Erythroblast (primary cell): ENCODE data around the gene FXYD5.

Source experiments
- DNase-seq, 2 experiments: peaks; one replicate each; lab custom pipeline; 2025; lab: John Stamatoyannopoulos, UW
- GATA1 ChIP-seq: IDR thresholded peaks from 2 replicates; pipeline ENCODE4 v1.6.1; 2011; ENCODE audit warnings: low read depth, mild to moderate bottlenecking, control low read depth, low read length, moderate library complexity
- POLR2A ChIP-seq: IDR thresholded peaks from 2 replicates; pipeline ENCODE4 v1.6.1; 2011; ENCODE audit warnings: mild to moderate bottlenecking, low read length

Gene FXYD5

GRCh38 chr19:35205733-35206323, 51.3 kb downstream of the FXYD5 start:
- TF ChIP-seq POLR2A (no peak), GATA1 (no peak)
- no peak for DNase-seq

DNA sequence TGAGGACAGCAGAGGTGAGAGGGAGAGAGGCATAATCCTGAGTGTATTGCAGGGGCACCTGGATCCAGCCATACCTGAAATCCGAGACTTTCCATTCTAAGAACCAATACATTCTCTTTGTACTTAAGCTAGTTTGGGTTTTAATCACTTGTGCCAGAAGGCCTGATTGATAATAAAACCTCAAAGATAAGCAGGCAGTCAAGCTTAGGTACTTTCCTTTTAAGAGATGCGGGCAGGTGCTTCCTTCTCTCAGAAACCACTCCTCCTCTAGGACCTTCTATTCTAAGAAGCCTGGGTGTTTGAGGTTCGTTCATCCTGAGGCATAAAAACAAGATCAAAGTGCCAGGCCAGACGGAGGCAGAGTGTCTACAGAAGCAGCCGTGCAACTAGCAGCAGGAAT, 51.8 kb downstream of the FXYD5 start:
- no peak for DNase-seq
- no peak for TF ChIP-seq POLR2A

GRCh38 chr19:35206855-35207254, 52.3 kb downstream of the FXYD5 start:
- TF ChIP-seq POLR2A (no peak), GATA1 (no peak)
- no peak for DNase-seq

DNA sequence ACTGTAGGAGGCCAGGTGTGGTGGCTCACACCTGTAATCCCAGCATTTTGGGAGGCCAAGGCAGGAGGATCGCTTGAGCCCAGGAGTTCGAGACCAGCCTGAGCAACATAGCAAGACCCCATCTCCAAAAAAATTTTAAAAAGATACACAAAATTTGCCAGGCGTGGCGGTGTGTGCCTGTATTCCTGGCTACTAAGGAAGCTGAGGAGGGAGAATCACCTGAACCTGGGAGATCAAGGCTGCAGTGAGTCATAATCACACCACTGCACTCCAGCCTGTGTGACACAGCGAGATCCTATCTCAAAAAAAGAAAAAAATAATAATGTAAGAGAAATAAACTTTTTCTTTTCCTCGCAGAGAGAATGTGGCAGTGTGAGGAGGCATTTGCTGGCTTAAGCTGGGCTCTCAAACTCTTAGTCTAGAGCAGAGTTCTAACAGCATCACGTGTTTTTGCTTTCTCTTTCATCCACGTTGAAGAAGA, 52.9 kb downstream of the FXYD5 start:
- TF ChIP-seq POLR2A (no peak), GATA1 (no peak)
- DNase-seq, result no peak

DNA sequence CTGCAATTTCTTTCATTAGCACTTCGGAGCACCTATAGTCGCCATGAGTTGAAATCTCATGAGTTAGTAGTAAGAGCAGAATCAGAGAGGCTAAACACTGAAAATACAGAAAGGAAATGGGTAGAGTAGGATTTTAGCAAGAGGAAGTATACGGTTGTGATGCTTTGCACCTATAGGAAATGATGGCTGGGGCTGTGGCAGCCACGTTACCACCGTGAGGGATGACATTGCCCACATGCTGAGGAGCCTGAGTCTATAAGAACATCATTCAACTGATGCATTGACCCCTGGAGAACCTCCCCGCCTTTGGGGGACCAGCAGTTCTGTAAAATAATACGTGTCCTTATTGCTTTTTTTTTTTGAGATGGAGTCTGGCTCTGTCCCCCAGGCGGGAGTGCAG, 53.6 kb downstream of the FXYD5 start:
- TF ChIP-seq GATA1, result no peak
- no peak for TF ChIP-seq POLR2A
- DNase-seq, result no peak

DNA sequence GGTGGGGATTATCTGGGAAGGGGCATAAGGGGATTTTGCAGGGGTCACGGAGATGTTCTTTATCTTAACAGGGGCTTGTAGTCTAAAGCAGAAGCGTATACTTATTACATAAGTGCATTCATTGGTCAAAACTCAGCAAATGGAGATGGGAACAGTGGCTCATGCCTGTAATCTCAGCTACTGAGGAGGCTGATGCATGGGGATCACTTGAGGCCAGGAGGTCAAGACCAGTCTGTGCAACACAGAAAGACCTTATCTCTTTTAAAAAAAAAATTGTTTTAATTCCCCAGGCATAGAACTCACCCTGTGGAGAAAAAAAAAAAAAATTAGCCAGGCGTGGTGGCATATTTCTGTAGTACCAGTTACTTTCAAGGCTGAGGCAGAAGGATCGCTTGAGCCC, 55.1 kb downstream of the FXYD5 start:
- no peak for TF ChIP-seq GATA1
- no peak for TF ChIP-seq POLR2A
- no peak for DNase-seq

- DNase-seq, result no peak
- TF ChIP-seq GATA1 (no peak), POLR2A (no peak)
These were observed 57.2 kb downstream of the FXYD5 start for GRCh38 chr19:35211545-35212230.

GRCh38 chr19:35212241-35212640, 57.7 kb downstream of the FXYD5 start:
- no peak for DNase-seq
- TF ChIP-seq GATA1 (no peak), POLR2A (no peak)

DNA sequence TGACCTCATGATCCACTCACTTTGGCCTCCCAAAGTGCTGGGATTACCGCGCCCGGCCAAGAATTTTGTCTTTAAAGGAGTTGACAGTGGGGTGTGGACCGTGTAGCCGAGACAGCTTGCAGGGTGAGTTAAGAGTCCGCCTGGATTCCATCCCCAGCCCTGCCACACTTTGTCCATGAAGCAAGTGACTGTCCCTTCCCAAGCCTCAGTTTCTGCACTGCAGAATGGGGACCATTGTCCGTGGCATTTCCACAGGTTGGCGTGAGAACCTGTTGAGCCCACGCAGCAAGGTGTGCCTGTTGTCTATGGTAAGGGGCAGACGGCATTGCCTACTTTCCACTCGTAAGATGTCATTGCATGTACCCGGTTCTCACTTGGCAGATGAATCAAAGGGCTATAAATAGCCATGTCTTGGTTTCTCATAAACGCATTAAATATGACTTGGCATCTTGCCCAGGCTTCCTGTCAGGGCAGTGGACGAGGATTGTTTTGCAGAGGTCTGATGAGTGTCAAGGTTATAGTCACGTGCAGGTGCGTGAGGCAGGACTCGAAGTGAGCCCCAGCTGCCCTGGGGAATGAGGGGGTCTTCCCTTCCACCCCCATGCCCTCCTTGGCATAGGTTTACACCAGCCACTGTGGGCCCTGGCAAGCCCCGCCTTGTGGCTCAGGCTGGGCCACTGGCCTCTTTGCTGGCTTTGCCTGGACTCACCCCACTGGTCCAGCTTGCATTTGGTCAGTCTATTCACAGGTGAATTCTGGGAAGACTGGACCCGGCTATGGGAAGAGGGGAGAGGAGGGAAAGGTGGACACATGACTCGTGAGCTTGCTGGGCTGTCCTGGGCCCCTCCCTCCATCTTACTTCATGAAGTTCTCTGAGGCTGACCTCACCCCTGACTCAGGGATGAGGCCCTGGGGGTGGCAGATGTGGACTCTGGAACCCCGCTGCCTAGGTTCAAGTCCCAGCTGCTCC, 59.4 kb downstream of the FXYD5 start:
- TF ChIP-seq POLR2A (no peak), GATA1 (no peak)
- DNase-seq, result no peak

- TF ChIP-seq POLR2A (no peak), GATA1 (no peak)
- DNase-seq, result no peak
These were observed 60.4 kb downstream of the FXYD5 start for GRCh38 chr19:35214766-35215422.

DNA sequence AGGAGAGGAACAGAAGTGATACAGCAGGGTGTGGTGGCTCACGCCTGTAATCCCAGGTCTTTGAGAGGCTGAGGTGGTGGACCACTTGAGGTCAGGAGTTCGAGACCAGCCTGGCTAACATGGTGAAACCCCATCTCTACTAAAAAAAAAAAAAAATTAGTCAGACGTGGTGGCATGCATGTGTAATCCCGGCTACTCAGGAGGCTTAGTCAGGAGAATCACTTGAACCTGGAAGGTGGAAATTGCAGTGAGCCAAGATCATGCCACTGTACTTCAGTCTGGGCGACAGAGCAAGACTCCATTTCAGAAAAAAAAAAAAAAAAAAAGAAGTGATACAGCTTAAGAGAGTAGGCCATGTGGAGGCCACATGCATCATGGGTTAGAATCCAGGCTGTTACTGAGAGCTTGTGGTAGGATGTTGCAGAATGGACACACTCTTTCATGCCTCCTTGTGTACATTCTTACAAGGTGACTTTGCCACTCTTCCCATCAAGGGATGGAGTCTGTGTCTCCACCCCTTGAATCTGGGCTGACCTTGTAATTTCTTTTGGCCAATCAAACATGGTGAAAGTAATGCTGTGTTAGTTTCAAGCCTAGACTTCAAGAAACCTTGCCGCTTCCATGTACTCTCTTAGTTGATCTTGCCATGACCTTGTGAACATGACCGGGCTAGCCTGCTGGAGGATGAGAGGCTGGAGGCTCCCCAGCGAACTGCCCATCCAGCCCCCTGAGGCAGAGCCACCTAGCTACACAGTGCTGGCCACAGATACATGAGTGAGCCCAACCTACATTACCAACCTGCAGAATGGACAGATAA, 61.7 kb downstream of the FXYD5 start:
- no peak for DNase-seq
- TF ChIP-seq POLR2A, result no peak
- TF ChIP-seq GATA1, result no peak

- TF ChIP-seq GATA1 (no peak), POLR2A (no peak)
- DNase-seq, result no peak
These were observed 62.5 kb downstream of the FXYD5 start for GRCh38 chr19:35216833-35217648.

GRCh38 chr19:35217649-35217990, 63.1 kb downstream of the FXYD5 start:
- no peak for DNase-seq
- no peak for TF ChIP-seq POLR2A
- no peak for TF ChIP-seq GATA1
